GM18907 (cell line): ENCODE data around the gene MEIS2.

ENCODE experiments used
- ATAC-seq: cut with Tn5 transposase; IDR thresholded peaks from one replicate; pipeline ENCODE4 v1.9.1; 2021; ENCODE audit warnings: mild to moderate bottlenecking, moderate library complexity; ENCODE audit not compliant: unreplicated experiment

Gene MEIS2

DNA sequence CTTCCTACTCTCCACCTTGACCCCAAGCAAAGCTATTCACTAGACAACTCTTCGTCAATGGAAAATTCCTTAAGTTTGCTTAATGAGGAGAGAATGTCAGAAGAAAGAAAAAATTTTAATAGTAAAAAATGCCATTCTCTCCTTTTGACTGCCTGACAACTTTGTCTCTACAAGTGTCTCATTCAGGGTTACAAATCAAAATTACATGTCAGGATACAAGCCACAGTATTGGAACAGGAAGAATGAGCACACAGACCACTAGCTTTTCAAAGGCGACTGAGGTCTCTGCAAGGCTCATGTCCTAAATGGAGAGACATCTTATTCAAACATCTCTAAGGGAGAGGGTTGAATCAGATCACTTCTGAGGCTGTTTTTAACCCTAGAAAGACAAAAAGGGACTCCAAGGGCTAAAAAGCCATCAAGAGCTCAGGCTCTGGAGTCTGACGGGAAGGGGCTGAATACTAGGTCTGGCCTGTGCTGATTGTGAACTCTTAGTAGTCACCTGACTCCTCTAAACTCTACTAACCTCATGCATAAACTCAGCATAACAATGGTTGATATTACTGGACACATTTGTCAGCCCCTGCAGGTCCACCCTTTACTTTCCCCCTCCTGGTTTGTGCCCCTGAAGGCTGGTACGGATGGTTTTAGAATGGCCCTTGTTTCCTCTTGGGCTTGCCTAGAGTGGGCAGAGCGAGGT is 12.8 kb upstream of the MEIS2 start:
- no peak for ATAC-seq

DNA sequence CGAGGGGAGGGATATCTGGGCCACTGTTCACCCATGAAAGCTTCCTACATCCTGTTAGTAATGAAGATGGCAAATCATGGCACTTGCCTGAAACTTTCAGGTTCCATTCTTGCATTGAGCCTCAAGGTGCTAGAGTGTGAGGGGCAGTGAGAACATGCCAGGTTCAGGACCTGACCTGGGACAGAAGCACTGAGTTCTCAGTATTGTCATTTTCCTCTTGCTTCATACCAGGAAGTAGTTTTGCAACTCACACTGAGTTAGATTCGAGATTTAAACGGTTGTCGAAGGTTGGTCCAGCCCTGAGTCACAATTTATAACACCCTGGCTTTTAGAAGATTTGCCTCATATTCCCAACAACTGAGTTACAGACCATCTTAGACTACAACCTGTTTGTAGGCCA is 11.8 kb upstream of the MEIS2 start:
- ATAC-seq, result no peak

DNA sequence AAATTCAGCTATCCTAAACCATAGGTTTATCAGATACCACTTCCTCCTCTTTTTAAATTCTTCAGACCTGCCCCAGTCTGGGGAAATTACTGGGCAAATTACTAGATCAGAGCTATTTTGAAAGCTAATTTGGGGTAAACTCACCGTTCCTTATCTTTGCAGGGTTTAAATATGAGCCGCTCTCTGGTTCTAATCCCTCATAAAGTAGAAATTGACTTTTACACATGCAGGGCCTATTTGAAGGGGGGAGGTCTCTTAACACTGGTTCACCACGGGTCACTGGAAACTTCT is 11.0 kb upstream of the MEIS2 start:
- no peak for ATAC-seq

DNA sequence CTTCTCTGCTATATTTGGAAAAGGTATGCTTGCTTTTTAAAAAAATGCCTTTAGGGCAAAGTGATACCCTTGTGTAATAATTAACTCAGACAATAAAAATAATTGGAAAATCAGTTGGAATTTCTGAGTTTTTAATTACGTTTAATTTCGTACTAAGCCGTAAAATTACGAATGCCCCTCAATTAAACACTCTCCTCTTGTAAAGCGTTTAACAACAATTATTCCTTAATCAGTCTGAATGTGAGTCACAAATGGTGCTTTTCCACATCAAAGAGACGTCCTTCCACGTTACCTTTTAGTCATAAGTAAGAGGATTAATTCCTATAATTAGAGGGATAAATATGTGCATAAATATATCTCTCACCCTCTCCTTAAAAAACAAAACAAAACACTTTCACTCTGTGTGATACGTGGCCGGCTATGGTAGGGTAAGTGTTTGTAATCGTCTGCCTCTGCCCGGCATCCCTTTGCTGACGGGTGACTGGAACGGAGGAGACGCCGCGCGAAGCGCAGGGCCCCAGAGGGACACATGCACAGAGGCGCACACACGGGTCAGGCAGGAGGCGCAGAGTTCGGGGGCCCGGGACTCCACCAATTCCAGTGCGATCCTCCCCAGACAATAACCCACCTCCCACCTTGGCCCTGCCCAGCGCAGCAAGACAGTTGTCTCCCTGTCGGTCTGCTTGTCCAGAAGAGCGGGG is 9.7 kb upstream of the MEIS2 start:
- ATAC-seq, result no peak

DNA sequence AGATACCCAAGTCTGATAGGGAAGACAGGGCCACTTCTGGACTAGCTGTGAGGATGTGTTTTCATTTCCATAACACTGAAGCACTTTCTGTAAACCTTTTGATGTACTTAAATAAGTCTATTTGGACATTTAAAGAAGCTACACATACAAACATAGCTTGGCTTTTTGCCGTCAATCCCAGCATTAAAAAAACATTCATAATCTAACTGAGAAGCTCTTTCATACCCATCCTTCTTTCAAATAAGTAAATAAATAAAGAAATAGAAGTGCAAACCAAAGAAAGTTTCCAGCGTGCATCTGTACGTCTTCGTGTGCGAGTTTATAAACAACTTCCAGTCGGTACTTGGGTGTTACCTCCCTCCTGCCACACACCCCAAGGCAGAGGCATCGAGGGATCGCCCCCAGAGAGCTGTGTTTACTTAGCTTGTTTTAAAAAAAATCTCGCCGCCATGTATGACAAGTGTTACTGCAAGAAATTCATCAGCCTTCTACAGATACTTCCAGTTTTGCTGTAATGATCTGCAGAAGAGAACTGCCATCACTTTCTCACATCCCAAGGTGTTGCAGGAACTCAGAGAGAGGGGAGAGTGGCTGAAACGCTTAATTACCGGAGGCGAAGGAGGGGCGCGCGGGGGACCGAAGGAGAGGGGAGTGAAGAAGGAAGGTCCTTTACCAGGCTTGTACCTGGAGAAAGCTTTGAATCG is 9.0 kb upstream of the MEIS2 start:
- ATAC-seq, result no peak

DNA sequence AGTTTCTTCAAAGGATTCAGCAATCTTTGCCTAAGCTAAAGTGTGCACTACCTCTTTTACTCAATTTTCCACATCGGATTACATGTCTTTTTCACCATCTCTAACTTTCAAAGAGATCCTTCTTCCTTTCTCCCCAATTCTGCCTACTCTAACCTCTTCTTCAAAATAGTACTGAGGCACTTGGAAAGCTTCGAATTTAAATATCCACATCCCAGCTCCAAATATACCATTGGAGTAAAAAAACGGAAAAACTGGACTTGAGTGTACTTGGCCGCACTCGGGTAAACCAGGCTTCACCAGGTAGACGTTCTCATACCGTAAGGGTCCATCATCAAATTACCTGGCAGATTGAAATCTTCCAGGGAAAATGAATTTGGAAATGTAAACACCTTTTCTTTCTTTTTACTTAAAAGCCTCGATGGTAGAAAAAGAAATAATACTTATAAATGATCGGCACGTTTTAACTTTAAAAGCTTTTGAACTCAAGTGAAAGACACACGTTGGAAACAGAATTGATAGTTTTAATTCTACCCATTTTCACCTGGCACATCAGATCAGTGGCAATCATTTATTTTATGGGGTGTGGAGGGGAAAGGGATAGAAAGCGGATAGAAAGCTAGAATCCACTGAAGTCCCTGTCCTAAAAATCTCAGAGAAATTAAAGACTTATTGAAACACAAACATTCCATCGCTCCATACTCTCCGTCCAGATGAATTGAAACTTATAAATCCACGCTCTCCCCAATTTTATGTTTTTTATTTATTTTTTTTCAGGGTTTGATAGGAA is 8.2 kb upstream of the MEIS2 start:
- no peak for ATAC-seq

DNA sequence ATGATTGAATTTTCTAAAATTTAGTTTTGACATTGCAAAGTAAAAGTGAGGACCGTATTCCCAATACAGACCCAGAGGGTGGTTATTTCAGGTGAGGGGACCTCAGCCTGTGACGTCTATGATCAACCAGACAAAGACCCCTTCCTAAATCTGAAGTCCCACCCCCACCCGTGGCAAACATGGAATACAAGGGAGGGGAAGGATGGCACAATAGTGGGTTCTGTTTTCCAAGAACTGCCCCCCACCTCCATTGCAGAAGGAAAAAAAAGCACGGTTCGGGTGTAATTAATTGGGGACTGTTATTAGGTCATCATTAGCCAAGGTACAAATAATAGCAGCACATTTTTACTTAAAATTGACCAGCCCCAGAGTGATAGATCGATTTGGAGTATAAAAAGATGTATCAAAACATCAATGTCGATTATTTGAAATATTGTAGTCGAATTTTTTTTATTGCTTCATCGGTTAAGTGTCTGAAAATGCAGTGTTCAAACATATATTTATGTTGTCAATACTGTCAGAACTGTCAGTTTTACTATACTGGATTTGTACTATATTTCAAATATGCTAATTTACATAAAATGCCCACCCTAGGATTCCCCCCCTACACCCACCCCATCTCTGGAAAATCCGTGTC is 7.5 kb upstream of the MEIS2 start:
- ATAC-seq, result no peak

DNA sequence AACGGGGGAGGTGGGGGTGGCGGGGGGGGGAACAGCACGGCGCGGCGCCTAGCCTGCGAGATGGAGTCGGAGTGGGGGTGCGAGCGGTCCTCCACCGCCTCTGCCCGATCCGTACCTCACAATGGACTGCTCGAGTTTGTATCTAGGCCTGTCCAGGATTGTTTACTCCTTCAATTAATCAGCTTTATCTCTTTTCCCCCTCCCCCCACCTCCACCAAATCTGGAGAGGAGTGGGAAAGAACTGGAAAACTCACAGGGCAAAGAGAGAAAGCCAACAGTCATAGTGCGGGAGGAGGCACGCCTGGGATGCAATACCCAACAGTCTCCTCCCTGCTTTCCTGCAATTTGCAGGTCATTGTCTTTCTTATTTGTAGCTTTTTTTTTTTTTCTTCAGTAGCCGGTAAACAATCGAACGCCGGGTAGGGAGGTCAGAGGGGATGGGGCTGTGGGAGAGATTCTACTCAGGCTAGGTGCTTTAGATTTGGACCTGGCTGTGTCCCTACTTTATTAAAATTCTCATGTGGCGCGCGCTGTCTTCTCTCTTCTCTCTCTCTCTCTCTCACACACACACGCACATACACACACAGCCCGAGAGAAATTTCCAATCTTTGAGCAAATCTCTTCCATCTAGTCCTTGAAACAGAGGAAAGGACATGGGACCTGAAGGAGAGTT is 6.9 kb upstream of the MEIS2 start:
- no peak for ATAC-seq

DNA sequence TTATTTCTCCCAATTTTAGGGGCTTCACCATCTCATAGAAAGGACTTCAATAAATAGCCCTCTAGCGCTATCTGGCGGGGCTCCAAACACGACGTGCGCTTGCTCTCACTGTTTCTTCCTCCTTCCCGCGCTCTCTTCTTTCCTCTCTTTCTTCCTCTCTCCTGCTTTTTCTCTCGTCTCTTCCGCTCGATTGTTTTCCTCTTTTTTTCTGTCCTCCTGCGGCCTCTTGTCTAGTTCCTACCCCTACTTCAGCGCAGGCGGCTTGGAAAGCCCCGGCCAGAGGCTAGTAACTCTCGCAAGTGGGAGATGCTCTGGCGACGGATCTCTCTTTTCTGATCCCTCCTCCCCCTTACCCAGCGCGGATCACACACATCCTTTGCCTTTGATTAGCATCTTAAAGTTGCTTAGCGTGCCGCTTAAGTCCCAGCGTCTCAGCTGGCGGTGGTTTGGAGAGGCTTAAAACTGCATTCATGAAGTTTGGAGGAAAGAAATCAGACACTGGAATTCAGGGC is 6.2 kb upstream of the MEIS2 start:
- ATAC-seq, result no peak

DNA sequence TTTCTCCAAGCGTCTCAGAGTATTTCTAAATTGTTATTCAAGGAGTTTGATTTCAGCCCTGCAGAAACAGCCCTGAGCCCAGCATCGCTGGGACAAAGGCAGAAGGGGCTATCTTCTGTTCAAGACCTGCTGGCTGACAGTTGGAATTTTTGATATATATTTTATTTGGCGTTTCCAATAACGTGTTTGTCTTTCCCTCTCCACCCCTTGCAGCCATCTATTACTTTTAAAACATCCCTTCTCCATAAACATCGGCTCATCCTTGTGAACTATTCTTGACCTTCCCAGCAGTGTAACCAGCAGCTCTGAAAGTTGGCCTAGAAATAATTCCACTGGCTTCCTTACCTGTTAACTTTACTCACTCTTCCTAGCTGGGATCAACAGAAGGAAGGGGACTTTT is 5.5 kb upstream of the MEIS2 start:
- no peak for ATAC-seq

DNA sequence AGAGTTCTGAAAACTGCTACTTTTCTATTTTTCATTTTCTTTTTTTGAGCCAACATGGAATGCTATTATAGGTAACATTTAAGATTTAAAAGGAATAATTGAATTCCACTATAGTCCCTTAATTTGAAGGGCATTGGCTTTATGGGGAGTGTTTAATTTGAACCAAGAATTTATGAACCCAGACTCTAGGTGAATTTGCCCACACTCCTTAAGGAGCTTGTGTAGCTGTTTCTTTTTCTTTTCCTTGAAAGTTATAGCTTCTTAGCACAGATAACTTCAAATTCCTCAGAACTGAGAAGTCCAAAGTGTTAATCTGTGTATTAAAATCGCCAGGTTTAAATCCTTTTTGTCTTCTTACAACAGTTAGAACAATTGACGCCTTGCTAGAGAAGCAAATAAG is 4.7 kb upstream of the MEIS2 start:
- no peak for ATAC-seq

DNA sequence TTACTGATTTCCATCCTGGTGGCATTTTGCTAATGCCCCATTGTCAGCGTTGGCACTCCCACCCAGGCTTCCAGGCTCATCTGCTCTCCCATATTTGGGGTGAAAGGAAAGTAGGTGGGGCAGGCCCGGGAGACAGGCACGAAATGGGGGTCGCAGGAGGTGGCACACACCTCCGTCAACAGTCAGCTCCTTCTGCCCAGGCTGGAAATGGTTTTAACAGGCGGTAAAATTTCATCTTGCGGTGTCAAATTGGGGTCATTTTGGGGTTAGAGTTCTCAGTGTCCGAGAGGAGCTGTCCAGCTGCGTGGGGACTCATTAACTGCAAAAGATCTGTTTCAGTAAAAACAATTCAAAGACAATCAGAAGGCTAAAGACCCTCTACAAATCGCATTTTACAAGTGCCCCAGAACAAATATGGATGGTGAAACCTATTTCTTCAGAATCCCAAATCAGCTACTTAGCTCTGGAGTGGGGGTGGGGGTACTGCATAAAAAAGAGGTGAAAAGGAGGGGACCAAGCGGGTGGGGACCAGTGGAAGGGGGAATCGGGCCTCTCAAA is 4.2 kb upstream of the MEIS2 start:
- no peak for ATAC-seq

DNA sequence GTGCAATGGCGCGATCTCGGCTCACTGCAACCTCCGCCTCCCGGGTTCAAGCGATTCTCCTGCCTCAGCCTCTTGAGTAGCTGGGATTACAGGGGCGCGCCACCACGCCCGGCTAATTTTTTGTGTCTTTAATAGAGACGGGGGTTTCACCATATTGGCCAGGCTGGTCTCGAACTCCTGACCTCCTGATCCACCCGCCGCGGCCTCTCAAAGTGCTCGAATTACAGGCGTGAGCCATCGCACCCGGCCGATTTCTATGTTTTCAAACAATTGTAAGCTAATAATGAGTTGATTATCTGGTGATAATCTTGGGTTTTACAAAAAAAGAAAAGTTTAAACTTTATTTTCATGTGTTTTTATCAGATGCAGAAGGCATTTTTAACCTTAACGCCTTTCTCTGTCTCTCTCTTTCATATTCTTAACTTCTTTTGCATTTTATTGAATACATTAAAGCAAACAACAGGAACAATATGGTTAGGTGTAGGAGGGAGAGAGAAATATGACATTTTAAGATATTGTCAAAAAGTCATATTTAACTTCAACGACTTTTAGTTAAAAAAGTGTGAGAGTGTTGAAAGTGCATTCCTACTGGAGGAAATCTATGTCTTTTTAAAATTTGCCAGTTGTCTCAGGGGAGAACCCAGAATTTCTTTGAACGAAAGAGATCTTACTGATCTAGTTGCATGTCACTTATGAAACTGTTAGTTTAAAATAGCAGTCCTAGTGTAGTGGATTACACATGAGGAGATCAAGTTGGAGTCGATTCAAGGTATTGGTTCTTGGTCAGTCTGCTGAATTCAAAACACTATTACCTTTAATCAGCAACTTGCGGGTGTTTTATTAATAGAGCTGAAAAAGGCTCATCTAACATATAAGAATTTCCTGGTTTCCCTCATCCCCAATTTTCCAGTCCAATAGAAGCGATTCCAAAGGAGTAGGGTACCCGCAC is 3.4 kb upstream of the MEIS2 start:
- no peak for ATAC-seq

DNA sequence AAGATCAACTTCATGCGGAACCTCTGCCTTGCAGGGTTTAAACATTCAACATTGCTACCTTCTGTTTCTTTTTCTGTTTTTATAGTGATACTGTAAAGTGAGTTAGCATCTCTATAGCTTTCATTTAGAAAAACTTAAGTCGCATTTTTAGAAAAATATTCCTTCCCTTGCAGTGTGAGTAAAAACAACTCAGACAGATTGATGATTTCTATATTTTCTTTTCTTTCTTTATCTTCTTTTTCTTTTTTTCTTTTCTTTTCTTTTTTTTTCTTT is 2.8 kb upstream of the MEIS2 start:
- no peak for ATAC-seq

DNA sequence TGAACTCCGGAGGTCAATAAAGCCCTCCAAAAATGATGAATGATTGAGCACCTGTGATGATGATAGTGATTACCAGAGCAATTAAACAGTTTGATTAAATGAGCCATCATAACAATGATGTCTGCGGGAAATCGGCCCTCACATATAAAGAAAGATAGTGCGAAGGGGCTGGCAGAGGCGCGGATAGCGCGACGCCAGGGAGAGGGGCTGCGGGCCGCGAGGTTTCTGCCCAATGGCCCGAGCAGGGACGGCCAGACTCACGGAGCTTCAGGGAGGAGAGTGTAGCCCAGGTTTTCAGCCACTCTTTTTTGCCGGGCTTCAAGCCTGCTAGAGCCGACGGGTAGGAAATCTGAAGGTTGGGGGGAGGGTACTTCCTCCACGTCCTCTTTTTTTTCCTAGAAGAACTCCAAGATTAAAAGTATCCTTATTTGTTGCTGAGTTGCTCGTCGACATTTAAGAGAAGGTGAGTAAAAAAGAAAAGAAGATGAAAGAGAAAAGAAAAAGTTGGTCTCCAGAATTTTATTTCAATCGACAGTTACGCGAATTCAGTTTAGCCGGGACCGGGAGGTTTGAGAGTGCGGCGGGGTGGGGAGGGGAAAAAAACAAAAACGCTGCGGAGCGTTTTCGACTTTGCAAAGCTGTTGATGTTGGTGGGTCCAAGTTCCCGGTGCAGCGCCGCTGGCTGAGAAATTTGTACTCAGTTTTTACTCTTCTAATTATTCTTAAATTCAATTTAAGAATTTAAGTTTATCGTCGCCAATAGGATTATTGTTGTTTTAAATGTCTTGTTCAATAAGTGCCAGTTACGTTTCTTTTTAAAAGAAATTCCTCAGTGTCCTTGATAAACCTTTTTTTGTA is 2.2 kb upstream of the MEIS2 start:
- no peak for ATAC-seq

DNA sequence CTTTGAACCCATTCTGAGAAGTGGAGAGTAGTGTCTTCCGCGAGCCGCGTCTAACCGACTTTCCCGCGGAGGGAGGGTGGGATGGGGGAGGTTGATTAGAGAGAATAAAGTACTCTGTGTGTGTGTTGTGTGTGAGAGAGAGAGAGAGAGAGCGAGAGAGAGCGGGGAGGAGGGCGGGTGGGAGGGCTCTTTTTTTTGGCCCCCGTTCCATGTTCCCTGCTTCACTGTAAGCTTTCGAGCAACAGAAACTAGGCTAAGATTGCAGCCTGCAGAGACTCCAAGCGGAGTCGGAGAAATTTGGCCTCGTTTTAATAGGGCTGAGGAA is 1.6 kb upstream of the MEIS2 start:
- no peak for ATAC-seq

DNA sequence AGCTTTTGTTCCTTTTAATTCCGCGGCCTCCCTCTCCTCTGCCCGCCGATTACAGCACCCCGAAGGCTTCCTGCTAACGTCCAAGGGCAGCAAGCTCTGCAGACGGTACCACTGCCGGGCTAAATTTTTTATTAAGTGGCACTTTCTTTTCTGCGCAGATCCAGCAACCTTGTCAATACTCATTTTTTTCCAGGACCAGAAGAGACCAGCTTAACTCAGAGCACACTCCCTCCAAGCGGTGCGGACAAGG is 542 bp upstream of the MEIS2 start:
- peak; percentile 22 for ATAC-seq

DNA sequence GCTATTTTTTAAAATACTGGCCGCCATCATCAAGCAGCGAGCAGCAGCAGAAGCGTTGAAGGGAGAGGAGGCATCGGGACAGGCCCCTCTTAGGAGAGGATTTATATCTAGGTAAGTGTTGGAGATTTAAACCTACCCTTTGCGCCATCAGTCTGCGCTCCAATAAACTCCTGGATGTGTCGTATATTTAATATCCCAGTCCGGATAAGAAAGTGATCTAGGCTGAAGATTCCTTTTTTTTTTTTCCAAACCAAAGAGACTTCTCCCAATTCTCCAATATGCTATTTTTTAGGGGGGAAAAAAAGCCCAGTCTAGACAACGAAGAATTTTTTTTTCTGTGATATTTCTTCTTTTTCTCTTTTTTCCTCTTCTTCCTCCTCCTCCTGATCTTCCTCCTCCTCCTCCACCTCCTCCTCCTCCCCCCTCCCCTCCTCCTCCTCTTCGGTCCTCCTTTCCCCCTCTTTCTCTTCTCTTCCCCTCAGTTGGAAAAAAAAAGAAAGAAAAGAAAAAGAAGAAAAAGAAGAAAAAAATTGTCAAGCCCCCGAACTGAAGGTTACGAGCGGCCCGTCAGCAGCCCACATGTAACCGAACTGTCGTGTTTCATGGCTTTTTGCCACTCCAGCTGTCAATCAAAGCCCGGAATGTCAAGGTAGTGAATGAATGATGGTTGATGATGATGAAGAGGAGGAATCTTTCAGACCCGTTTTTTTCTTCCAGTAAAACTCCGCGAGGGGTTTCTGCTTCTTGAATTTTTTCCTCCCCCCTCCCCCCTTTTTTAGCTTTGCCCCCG is 835 bp downstream of the MEIS2 start:
- ATAC-seq, result no peak
